A549 treated with CORT108297 at 1 μM for 4 hours (cell line): ENCODE results near the gene UBE2M. TPM values are rescaled to one million over a fixed set of nuclear protein-coding genes. Genes with fewer than 3 reads are reported as not detected.

ENCODE experiments used
- total RNA-seq: library from RNA; stranded (reverse); fragments of 200-300 nt; extraction: Qiagen RNA extraction; gene quantifications from 5 replicates; pipeline ENCODE4 v1.2.3, GENCODE V29; 2022

Gene UBE2M
- 130 to 147 TPM (median 141 TPM) in 5 replicates for total RNA-seq

GRCh38 chr19:58558066-58558622, at the start of gene UBE2M:
UBE2M (minus strand) TSS chr19:58558611; CDS start chr19:58558381, 230 bp downstream.

DNA sequence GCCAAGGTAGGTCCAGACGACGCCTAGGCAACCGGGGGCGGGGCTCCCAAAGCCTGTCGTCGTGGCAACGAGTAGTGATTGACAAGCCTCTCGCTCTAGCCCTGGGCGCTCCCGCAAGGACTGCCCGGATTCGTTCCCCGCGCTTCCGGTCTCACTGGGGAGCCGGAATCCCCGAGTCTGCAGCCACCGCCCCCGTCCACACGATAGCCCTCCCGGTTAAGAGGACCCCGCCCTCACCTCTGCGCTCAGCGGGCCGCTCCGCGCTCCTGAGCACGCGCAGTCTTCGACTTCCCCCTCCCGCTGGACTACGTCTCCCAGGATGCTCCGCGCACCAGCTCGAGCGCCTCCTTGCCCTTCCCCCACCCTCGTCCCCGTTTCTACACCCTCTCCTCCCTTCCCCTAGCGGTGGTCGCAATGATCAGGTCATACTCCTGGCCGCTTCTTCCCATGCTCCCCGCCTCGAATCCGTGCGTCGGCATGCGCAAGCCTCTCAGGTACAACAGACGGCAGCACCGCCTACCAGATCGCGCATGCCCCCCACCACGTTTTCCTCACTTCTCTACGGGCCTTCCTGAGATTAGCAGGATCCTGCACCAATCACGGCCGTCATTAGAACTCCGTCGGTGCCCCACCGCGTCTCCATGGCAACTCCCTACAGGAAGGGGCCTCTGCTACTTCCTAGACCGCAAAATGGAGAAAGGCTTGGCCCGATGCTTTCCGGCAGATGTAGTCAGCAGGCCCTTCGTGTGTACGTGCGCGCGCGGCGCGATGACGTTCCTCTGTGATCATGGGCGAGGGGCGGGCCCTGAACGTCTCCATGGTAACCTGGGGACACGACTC, 14.6 kb upstream of the UBE2M start, which contains the start of gene MZF1:
Gene MZF1, minus strand, starts transcription at position 518 of the 840 bp plus-strand sequence. CDS start 1,946 bp downstream, outside the sequence.

GRCh38 chr19:58554494-58555368, 3.7 kb downstream of the UBE2M start, which contains the start of gene CHMP2A:
CHMP2A (minus strand) TSS chr19:58555105; CDS start chr19:58554212, 893 bp downstream.

GRCh38 chr19:58543826-58544590, 14.4 kb downstream of the UBE2M start, which contains the start of gene TRIM28:
TRIM28 (plus strand) TSS chr19:58544064; CDS start chr19:58544758, 694 bp downstream.

GRCh38 chr19:58519355-58520256, 38.8 kb downstream of the UBE2M start, which contains the start of gene ZBTB45:
ZBTB45 (minus strand) TSS chr19:58519810; CDS start chr19:58517673, 2,137 bp downstream.

DNA sequence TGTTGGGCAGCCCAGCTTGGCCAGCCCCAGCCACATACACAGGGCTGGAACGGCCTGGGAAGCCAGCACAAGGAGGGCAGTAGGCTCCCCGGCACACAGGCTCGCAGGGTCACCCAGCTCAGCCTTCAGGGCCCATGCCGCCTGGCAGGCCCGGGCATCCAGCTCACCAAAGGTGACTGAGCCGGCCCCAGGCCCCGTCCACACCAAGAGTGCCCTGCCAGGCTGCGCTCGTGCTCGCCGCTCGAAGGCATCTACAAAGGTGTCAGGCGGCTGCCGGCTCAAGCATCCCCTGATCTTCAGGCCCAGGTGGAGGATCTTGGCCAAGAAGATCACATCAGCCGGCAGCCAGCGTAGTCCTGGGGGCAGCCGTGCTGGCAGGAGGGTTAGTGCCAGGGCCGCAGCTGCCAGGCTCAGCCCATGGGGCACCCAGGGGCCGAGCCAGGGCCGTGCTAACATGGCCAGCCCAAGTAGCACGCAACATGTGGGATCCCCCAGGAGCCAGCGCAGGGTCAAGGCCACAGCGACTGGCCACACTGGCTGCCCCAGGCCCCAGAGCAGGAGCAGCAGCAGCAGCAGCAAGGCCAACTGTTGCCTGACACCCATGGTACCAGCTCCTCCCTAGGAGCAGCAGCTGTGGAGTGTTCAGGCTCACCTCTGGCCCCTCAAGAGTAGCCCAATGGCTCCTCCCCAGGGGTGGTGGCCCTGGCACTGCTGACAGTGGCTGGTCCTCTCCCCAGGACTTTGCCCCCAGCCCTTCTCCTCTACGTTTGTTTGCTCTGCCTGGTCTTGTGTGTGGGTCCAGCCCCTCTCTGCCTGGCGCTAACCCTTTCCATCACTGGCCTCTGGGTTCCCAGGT, 46.8 kb downstream of the UBE2M start, which contains the start of gene SLC27A5:
Gene SLC27A5, minus strand, starts transcription at position 640 of the 856 bp plus-strand sequence. Its CDS starts 37 bp downstream, at position 603.

Other genes starting within 250 kb of the UBE2M start
- 2.4 to 2.7 TPM (median 2.6 TPM) in 5 replicates for gene ZSCAN22, start 231.6 kb downstream of the UBE2M start, total RNA-seq
- gene A1BG, start 205.1 kb downstream of the UBE2M start, total RNA-seq: 9.0 to 15.1 TPM (median 12.4 TPM) in 5 replicates
- gene ZNF497, start 195.9 kb downstream of the UBE2M start, total RNA-seq: 0.98 to 1.7 TPM (median 1.5 TPM) in 5 replicates
- 0.92 to 1.6 TPM (median 1.4 TPM) in 5 replicates for gene ZNF837, start 177.6 kb downstream of the UBE2M start, total RNA-seq
- 2,147 to 2,676 TPM (median 2,583 TPM) in 5 replicates for gene RPS5, start 171.3 kb downstream of the UBE2M start, total RNA-seq
- gene RNF225, start 163.0 kb downstream of the UBE2M start, total RNA-seq: 0.08 to 0.25 TPM (median 0.17 TPM) in 4 of 5 replicates, not detected in the other
- gene ZNF584, start 150.0 kb downstream of the UBE2M start, total RNA-seq: 17.4 to 20.0 TPM (median 19.2 TPM) in 5 replicates
- 0.08 to 0.10 TPM (median 0.09 TPM) in 5 replicates for gene ZNF132, start 118.5 kb downstream of the UBE2M start, total RNA-seq
- 5.8 to 7.5 TPM (median 7.3 TPM) in 5 replicates for gene ZNF324B, start 107.0 kb downstream of the UBE2M start, total RNA-seq
- 7.8 to 11.4 TPM (median 9.2 TPM) in 5 replicates for gene ZNF324, start 91.5 kb downstream of the UBE2M start, total RNA-seq
- gene ZNF446, start 82.3 kb downstream of the UBE2M start, total RNA-seq: 11.4 to 14.5 TPM (median 14.0 TPM) in 5 replicates
- 24.8 to 33.9 TPM (median 31.6 TPM) in 5 replicates for gene SLC27A5, start 46.6 kb downstream of the UBE2M start, total RNA-seq
- gene ZBTB45, start 38.8 kb downstream of the UBE2M start, total RNA-seq: 13.1 to 20.3 TPM (median 18.7 TPM) in 5 replicates
- 665 to 788 TPM (median 684 TPM) in 5 replicates for gene TRIM28, start 14.5 kb downstream of the UBE2M start, total RNA-seq
- 194 to 206 TPM (median 196 TPM) in 5 replicates for gene CHMP2A, start 3.5 kb downstream of the UBE2M start, total RNA-seq
- gene MZF1, start 14.7 kb upstream of the UBE2M start, total RNA-seq: 9.9 to 18.7 TPM (median 16.8 TPM) in 5 replicates